GM18498 (cell line): Measurements from ENCODE around the gene GLDC.

ENCODE experiments used
- ATAC-seq: cut with Tn5 transposase; IDR thresholded peaks from one replicate; pipeline ENCODE4 v1.9.1; 2021; ENCODE audit warnings: mild to moderate bottlenecking, moderate library complexity; ENCODE audit not compliant: unreplicated experiment

Gene GLDC

GRCh38 chr9:6525326-6526045 is 120.0 kb downstream of the GLDC start:
- no peak for ATAC-seq

GRCh38 chr9:6522263-6522662 is 123.3 kb downstream of the GLDC start:
- no peak for ATAC-seq

GRCh38 chr9:6512085-6512657 is 133.4 kb downstream of the GLDC start:
- no peak for ATAC-seq

GRCh38 chr9:6506571-6506970 is 139.0 kb downstream of the GLDC start:
- ATAC-seq = no peak

GRCh38 chr9:6502399-6502798 is 143.1 kb downstream of the GLDC start:
- no peak for ATAC-seq

- no peak for ATAC-seq
These were observed 143.9 kb downstream of the GLDC start for GRCh38 chr9:6501526-6502210.

- ATAC-seq = no peak
These were observed 146.5 kb downstream of the GLDC start for GRCh38 chr9:6498982-6499381.

GRCh38 chr9:6495466-6495865 is 150.1 kb downstream of the GLDC start:
- ATAC-seq = no peak

GRCh38 chr9:6490863-6491262 is 154.7 kb downstream of the GLDC start:
- ATAC-seq = no peak

- no peak for ATAC-seq
These were observed 156.4 kb downstream of the GLDC start for GRCh38 chr9:6489099-6489498.

GRCh38 chr9:6488395-6488794 is 157.1 kb downstream of the GLDC start:
- ATAC-seq = no peak

- ATAC-seq = no peak
These were observed 161.3 kb downstream of the GLDC start for GRCh38 chr9:6484210-6484609.
